Measurements from ENCODE around the gene GADD45B.
"Not testable (repeated sequence)": the region's sequence is repeated elsewhere in the genome, so short reads cannot be mapped to it uniquely, and the experiment has no call there.

The GADD45B gene

GRCh38 chr19:2469915-2470200 is 6.1 kb upstream of the GADD45B start:
- DNase-seq: not testable (repeated sequence)

- peak; percentile 89 for DNase-seq
Observed at GRCh38 chr19:2474232-2475017, 1.5 kb upstream of the GADD45B start.

DNA sequence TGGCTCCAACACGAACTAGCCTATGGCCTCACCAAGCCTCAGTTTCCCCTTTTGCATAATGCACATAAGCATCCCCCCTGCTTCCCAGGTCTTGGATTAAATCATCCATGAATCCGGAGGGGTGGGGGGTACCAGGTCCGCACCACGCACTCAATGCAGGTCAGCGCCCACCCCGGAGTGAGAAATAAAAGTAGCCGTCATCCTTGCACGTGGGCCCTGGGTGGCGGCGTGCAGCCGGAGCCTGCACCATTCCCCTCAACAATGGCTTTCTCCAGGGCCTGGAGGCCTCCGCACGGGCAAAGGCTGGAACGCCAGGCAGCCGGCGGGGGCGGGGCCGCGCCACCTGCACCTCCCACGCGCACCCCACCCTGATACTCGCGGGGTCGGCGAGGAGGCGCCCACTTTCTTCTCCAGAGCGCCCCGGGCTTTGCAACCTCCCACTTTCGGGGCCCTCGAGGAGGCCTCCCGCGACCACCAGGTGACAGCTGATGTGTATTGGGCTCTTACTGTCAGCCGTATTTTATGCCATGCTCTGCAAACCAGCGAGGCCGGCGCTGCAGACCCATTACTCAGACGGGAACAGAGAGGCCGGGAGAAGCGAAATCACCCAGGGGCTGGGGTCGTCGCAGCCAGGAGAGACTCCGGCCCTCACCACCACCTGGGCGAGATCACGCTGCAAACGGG is 767 bp upstream of the GADD45B start:
- peak; percentile 65 for DNase-seq

- DNase-seq: peak; percentile 79
Observed at GRCh38 chr19:2476451-2477140, 669 bp downstream of the GADD45B start.

- DNase-seq: peak; percentile 58
Observed at GRCh38 chr19:2477141-2477710, 1.3 kb downstream of the GADD45B start.

DNA sequence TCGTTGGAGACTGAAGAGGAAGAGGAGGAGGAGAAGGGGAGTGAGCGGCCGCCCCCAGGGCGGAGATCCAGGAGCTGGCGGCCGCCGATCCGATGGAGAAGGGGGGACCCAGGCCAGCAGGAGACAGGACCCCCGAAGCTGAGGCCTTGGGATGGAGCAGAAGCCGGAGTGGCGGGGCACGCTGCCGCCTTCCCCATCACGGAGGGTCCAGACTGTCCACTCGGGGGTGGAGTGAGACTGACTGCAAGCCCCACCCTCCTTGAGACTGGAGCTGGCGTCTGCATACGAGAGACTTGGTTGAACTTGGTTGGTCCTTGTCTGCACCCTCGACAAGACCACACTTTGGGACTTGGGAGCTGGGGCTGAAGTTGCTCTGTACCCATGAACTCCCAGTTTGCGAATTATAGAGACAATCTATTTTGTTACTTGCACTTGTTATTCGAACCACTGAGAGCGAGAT is 1.8 kb downstream of the GADD45B start:
- DNase-seq: peak; percentile 52

DNA sequence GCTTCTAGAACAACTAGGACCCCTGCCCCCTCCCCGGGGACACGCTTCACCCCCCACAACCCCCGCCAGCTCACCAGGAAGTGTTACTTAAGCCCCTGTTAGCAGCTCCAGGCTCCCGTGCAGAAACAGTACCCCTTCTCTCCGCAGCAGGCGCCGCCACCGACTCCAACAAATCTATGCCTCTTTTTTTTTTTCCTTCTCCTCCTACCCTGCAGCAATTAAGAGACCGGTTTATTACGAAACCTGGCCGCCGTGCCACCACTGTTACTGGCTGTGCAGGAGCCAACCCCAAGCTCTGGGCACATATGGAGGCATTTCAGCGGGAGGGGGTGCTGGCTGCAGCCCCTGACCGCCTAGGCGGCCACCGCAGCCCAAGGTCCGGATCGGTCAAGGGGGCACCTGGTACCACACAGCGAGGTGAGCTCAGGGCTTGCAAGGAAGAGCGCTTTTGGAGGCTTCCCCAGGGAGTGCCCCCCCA is 2.4 kb downstream of the GADD45B start:
- DNase-seq: peak; percentile 47

- peak; percentile 71 for DNase-seq
Observed at GRCh38 chr19:2478756-2479555, 3.0 kb downstream of the GADD45B start.

- DNase-seq: no peak
Observed at GRCh38 chr19:2479556-2480194, 3.7 kb downstream of the GADD45B start.

DNA sequence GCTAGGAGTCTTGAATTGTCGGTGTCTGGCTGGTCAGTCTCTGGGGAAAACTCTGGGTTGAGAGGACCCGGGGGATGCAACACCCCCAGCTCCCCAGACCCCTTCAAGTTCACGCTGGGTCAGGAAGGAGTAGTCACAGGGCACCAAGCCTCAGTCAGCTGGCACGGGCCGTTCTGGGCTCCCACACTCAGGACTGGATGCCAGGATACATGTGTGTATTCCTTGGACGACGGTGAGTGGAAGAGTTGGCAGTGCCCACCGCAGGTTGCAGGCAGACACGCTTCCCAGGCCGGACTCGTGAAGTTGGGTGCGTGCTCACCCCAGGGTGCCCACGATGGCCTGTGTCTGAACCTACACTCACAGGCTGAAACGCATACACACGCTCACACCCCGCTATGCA is 5.5 kb downstream of the GADD45B start:
- DNase-seq: no peak

- DNase-seq: no peak
Observed at GRCh38 chr19:2482354-2483038, 6.6 kb downstream of the GADD45B start.

DNA sequence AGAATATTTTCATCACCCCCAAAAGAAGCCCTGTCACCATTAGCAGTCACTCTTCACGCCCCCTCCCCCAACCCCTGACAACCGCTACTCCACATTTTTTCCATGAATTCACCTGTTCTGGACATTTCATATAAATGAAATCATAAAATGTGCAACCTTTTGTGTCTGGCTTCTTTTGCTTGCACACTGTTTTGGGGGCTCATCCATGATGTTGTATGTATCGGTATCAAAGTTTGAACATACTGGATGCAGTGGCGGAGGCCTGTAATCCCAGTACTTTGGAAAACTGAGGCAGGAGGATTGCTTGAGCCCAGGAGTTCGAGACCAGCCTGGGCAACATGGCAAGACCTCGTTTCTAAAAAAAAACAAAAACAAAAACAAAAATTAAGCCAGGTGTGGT is 7.2 kb downstream of the GADD45B start:
- DNase-seq: no peak

DNA sequence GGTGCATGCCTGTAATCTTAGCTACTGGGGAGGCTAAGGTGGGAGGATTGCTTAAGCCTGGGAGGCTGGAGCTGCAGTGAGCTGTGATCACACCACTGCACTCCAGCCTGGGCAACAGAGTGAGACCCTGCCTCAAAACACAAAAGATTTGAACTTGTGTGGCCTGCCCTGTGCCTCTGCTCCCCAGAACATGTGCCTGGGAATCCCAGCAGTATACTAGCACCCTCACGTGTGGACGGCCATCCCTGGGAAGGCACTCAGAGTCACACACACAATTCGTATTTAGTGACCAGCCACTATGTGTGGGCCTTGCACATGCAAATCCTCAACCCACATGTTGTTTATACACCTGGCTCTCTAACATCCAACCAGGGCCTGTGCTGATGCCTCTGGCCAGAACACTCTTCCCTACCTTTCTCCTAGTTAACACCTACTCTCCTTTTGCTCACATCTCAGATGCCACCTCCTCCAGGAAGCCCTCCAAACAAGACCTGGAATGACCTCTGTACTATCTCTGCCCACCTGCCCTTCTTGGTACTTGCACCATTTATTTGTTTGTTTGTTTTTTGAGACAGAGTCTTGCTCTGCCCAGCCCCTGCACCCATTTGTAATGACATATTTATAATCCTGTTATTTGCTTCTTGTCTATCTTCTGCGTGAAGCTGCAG is 7.7 kb downstream of the GADD45B start:
- no peak for DNase-seq

- no peak for DNase-seq
Observed at GRCh38 chr19:2484178-2484937, 8.4 kb downstream of the GADD45B start.

DNA sequence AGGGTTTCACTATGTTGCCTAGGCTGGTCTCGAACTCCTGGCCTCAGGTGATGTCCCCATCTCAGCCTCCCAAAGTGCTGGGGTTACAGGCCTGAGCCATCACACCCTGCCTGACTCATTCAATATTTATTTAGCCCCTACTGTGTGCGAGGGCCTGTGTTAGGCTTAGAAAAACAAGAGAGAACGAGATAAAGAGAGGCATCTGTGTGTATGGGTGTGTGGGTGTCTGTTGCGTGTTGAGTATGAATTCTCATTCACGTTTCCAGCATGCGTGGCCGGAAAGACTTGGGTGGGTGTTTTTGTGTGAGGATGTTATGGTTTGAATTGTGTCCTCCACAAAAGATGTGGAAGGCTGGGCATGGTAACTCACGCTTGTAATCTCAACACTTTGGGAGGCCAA is 9.5 kb downstream of the GADD45B start:
- no peak for DNase-seq

DNA sequence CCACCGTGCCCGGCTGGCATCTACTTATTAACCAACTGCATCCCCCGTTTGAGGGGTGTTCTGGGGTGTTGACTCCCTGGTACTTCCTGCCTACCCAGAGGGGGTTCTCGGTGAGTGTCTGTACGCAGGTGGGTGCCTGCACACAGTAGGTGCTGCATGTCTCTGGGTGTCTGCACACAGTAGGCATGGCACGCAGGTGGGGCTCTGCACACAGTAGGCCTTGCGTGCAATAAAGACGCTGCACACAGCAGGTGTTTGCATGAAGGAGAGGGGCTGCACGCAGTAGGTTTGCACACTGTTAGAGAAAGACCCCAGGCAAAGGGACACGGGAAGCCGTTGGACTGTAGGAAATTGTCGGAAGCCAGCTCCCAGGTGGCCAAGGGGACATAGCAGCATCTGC is 11.2 kb downstream of the GADD45B start:
- DNase-seq: no peak

DNA sequence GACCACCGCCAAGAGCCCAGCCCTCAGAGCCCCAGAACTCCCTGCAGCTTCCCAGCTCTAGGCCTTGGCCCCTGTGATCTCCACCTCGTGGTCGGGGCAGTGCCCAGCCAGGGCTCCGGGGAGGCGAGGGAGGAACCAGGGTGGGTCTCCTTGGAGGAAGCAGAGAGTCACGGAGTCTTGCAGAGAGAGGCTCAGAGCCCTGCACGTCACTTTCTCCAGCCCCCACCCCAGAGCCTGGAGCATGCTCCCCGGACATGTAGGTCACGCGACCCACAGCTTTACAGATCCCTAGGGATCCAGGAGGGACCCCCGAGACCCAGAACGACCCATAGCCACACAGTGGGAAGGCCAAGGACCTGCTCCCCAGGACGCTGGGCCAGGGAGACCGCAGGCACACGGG is 11.9 kb downstream of the GADD45B start:
- DNase-seq: no peak

- DNase-seq: no peak
Observed at GRCh38 chr19:2488405-2488941, 12.5 kb downstream of the GADD45B start.

DNA sequence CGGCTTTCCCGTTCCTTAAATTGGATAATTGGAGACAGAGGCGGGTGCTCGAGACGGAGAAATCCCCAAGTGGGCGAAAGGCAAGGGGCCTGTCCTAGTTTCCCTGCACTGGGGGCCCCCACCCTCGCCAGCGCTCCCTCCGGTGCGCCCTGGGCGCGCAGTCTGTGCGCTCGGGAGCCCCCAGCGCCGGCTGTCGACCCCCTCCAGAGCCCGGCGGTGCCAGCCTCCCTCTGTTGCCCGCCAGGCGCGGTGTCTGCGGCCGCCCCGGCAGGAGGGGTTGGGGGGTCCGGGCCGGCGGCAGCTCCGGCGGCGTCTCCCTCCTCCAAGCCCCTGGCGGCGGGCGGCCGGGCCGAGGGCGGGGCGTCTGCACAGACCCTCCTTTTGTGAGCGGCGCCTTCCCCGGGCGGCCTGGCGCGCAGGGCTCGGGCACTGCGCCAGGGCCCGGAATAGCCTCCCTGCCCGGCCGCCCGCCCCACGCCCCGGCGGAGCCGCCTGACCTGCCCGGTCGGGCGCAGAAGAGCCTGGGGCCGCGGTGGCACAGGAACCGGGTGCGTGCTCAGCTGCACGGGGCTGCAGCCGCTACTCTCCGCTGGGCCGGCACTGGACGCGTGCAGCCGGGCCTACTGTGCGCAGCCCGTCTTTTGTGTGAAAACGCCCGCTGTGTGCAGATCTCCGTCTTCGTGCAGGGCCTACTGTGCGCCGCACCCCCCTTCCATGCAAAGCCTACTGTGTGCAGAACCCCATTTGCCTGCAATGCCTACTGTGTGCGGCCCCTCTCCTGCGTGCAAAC is 13.2 kb downstream of the GADD45B start:
- no peak for DNase-seq

Measured in NK-92 treated with Interleukin-12 subunit alpha and Interleukin-12 subunit beta, amount 100 ng/mL, for 24 hours (cell line).